ENCODE measurements around the gene ITPR1.
"Not testable (repeated sequence)": the region's sequence is repeated elsewhere in the genome, so short reads cannot be mapped to it uniquely, and the experiment has no call there.

ITPR1 gene

GRCh38 chr3:4571690-4572334 lies 78.7 kb downstream of the ITPR1 start:
- DNase-seq (ENCODE audit: low spot score), result no peak

GRCh38 chr3:4573153-4573552 lies 80.0 kb downstream of the ITPR1 start:
- no peak for DNase-seq (ENCODE audit: low spot score)

GRCh38 chr3:4574426-4574965 lies 81.3 kb downstream of the ITPR1 start:
- no peak for DNase-seq (ENCODE audit: low spot score)

- DNase-seq (ENCODE audit: low spot score), result no peak
Measured at GRCh38 chr3:4575381-4575780, 82.2 kb downstream of the ITPR1 start.

GRCh38 chr3:4577721-4578120 lies 84.6 kb downstream of the ITPR1 start:
- no peak for DNase-seq (ENCODE audit: low spot score)

GRCh38 chr3:4580346-4581123 lies 87.4 kb downstream of the ITPR1 start:
- no peak for DNase-seq (ENCODE audit: low spot score)

GRCh38 chr3:4581124-4581424 lies 87.9 kb downstream of the ITPR1 start:
- no peak for DNase-seq (ENCODE audit: low spot score)

GRCh38 chr3:4581498-4581897 lies 88.3 kb downstream of the ITPR1 start:
- DNase-seq (ENCODE audit: low spot score), result no peak

GRCh38 chr3:4581920-4582611 lies 88.9 kb downstream of the ITPR1 start:
- DNase-seq (ENCODE audit: low spot score), result no peak

GRCh38 chr3:4582624-4583023 lies 89.5 kb downstream of the ITPR1 start:
- no peak for DNase-seq (ENCODE audit: low spot score)

GRCh38 chr3:4583416-4583815 lies 90.3 kb downstream of the ITPR1 start:
- DNase-seq (ENCODE audit: low spot score), result no peak

- no peak for DNase-seq (ENCODE audit: low spot score)
Measured at GRCh38 chr3:4584456-4585249, 91.5 kb downstream of the ITPR1 start.

GRCh38 chr3:4586381-4586780 lies 93.2 kb downstream of the ITPR1 start:
- DNase-seq (ENCODE audit: low spot score), result no peak

GRCh38 chr3:4587061-4587837 lies 94.1 kb downstream of the ITPR1 start:
- DNase-seq (ENCODE audit: low spot score), result no peak

- no peak for DNase-seq (ENCODE audit: low spot score)
Measured at GRCh38 chr3:4587838-4588105, 94.6 kb downstream of the ITPR1 start.

- no peak for DNase-seq (ENCODE audit: low spot score)
Measured at GRCh38 chr3:4588466-4588865, 95.3 kb downstream of the ITPR1 start.

GRCh38 chr3:4589475-4590097 lies 96.4 kb downstream of the ITPR1 start:
- no peak for DNase-seq (ENCODE audit: low spot score)

GRCh38 chr3:4590849-4591248 lies 97.7 kb downstream of the ITPR1 start:
- not testable (repeated sequence) for DNase-seq (ENCODE audit: low spot score)

- no peak for DNase-seq (ENCODE audit: low spot score)
Measured at GRCh38 chr3:4591669-4592068, 98.5 kb downstream of the ITPR1 start.

- DNase-seq (ENCODE audit: low spot score), result no peak
Measured at GRCh38 chr3:4593014-4593413, 99.9 kb downstream of the ITPR1 start.

- no peak for DNase-seq (ENCODE audit: low spot score)
Measured at GRCh38 chr3:4595710-4596113, 102.6 kb downstream of the ITPR1 start.
